Upper lobe of right lung (tissue), 1 donor: ENCODE measurements around the gene ALAS2. TPM values are rescaled to one million over a fixed set of nuclear protein-coding genes. Genes with fewer than 3 reads are reported as not detected.

Source experiments
- ATAC-seq: fragments of 200-7000 bp; cut with Tn5 transposase; one replicate; pipeline ENCODE4 v1.9.1; 2020; ENCODE audit warnings: mild to moderate bottlenecking, moderate library complexity
- DNase-seq: peaks from one replicate; pipeline ENCODE4 v3.0.0-alpha.2; 2020
- H3K27ac ChIP-seq: fragments of 200-600 bp; one replicate; pipeline ENCODE4 v1.8.0; 2022
- H3K27me3 ChIP-seq: fragments of 200-600 bp; one replicate; pipeline ENCODE4 v1.8.0; 2022; ENCODE audit warnings: mild to moderate bottlenecking
- H3K36me3 ChIP-seq: fragments of 200-600 bp; one replicate; pipeline ENCODE4 v1.8.0; 2022
- H3K4me1 ChIP-seq: fragments of 200-600 bp; one replicate; pipeline ENCODE4 v1.8.0; 2022
- H3K4me3 ChIP-seq: fragments of 200-600 bp; one replicate; pipeline ENCODE4 v1.8.0; 2022; ENCODE audit warnings: mild to moderate bottlenecking
- H3K9me3 ChIP-seq: fragments of 200-600 bp; one replicate; pipeline ENCODE4 v1.8.0; 2022
- CTCF ChIP-seq: fragments of 200-600 bp; IDR thresholded peaks from one replicate; pipeline ENCODE4 v1.8.0; 2022; ENCODE audit warnings: antibody characterized with exemption
- intact Hi-C: fragments of 100-400 bp; cut with DNase I; formaldehyde crosslinking; loops from one replicate; pipeline ENCODE4 v1.11.0; 2022
- total RNA-seq: library from RNA; stranded (reverse); fragmentation: NEBNext Ultra II Directional; extraction: Animal tissue kit (Norgen Biotek cat#: 25700); gene quantifications from one replicate; pipeline ENCODE4 v1.2.1, GENCODE V29; 2021
- donor health status: DM: no; HTN: yes; CAD: no; lungs with severe emphysema.

Gene ALAS2
- total RNA-seq, 1 donor from 2014 or later: 0.78 TPM

GRCh38 chrX:55008571-55009358 is 22.0 kb downstream of the ALAS2 start:
- no peaks in the 10 kb centered on the region for H3K27me3 ChIP-seq
- no peak overlapping the region for H3K4me3 ChIP-seq
- TF ChIP-seq CTCF: no peak
- H3K36me3 ChIP-seq: peaks cover 10% of the 10 kb centered on the region
- H3K9me3 ChIP-seq: no peaks in the 10 kb centered on the region
- no peak overlapping the region for H3K27ac ChIP-seq
- ATAC-seq (peak; percentile 53), DNase-seq (no peak)
- H3K4me1 ChIP-seq: no peaks in the 10 kb centered on the region
- intact Hi-C loops: no loop called here

GRCh38 chrX:55007656-55008055 is 23.1 kb downstream of the ALAS2 start:
- Histone ChIP-seq H3K4me3 (no peak overlapping the region), H3K4me1 (no peaks in the 10 kb centered on the region), H3K36me3 (peaks cover 14% of the 10 kb centered on the region), H3K27me3 (no peaks in the 10 kb centered on the region), H3K9me3 (no peaks in the 10 kb centered on the region), H3K27ac (no peak overlapping the region)
- TF ChIP-seq CTCF: no peak
- ATAC-seq (peak; percentile 74), DNase-seq (no peak)
- intact Hi-C loops: no loop called here

GRCh38 chrX:55006827-55007621 is 23.8 kb downstream of the ALAS2 start:
- Histone ChIP-seq H3K27me3 (no peaks in the 10 kb centered on the region), H3K4me1 (no peaks in the 10 kb centered on the region), H3K36me3 (peaks cover 14% of the 10 kb centered on the region), H3K4me3 (no peak overlapping the region), H3K27ac (no peak overlapping the region), H3K9me3 (no peaks in the 10 kb centered on the region)
- DNase-seq (no peak), ATAC-seq (no peak)
- intact Hi-C loops: no loop called here
- no peak for TF ChIP-seq CTCF

GRCh38 chrX:55005256-55005655 is 25.5 kb downstream of the ALAS2 start:
- H3K4me3 ChIP-seq: no peak overlapping the region
- intact Hi-C loops: no loop called here
- H3K27ac ChIP-seq: no peak overlapping the region
- TF ChIP-seq CTCF: no peak
- no peak for ATAC-seq
- H3K4me1 ChIP-seq: peaks cover 7% of the 10 kb centered on the region
- peaks cover 14% of the 10 kb centered on the region for H3K36me3 ChIP-seq
- no peak for DNase-seq
- no peaks in the 10 kb centered on the region for H3K27me3 ChIP-seq
- H3K9me3 ChIP-seq: no peaks in the 10 kb centered on the region

GRCh38 chrX:55004231-55004630 is 26.5 kb downstream of the ALAS2 start:
- H3K4me3 ChIP-seq: no peak overlapping the region
- no peak overlapping the region for H3K27ac ChIP-seq
- no peaks in the 10 kb centered on the region for H3K27me3 ChIP-seq
- DNase-seq (no peak), ATAC-seq (no peak)
- H3K36me3 ChIP-seq: peaks cover 14% of the 10 kb centered on the region
- intact Hi-C loops: no loop called here
- peaks cover 7% of the 10 kb centered on the region for H3K4me1 ChIP-seq
- no peak for TF ChIP-seq CTCF
- H3K9me3 ChIP-seq: no peaks in the 10 kb centered on the region
